Hepatocyte (in vitro differentiated cells): ENCODE results near the gene MYEOV. TPM values are rescaled to one million over a fixed set of nuclear protein-coding genes. Genes with fewer than 3 reads are reported as not detected.

Source experiments
- DNase-seq: peaks from one replicate; pipeline ENCODE4 v3.0.0-alpha.2; 2016; ENCODE audit warnings: low spot score
- H2AFZ ChIP-seq: fragments of 200-600 bp; sonication (generic); 2 replicates; pipeline ENCODE4 v1.6.0; 2016; ENCODE audit warnings: antibody characterized with exemption, mild to moderate bottlenecking
- H3K27ac ChIP-seq: fragments of 200-600 bp; sonication (generic); 2 replicates; pipeline ENCODE4 v1.5.1; 2016; ENCODE audit warnings: mild to moderate bottlenecking
- H3K27me3 ChIP-seq: fragments of 200-600 bp; sonication (generic); 2 replicates; pipeline ENCODE4 v1.6.1; 2016
- H3K36me3 ChIP-seq: fragments of 200-600 bp; sonication (generic); replicated peaks from 2 replicates; pipeline ENCODE4 v1.5.1; 2016; ENCODE audit warnings: low read depth; ENCODE audit not compliant: insufficient read depth
- H3K4me1 ChIP-seq: fragments of 200-600 bp; sonication (generic); 2 replicates; pipeline ENCODE4 v1.5.1; 2016; ENCODE audit warnings: mild to moderate bottlenecking, moderate library complexity; ENCODE audit not compliant: insufficient read depth
- H3K4me2 ChIP-seq: fragments of 200-600 bp; sonication (generic); 2 replicates; pipeline ENCODE4 v1.6.0; 2016
- H3K4me3 ChIP-seq: fragments of 200-600 bp; sonication (generic); 2 replicates; pipeline ENCODE4 v1.5.1; 2016; ENCODE audit warnings: mild to moderate bottlenecking
- H3K79me2 ChIP-seq: fragments of 200-600 bp; sonication (generic); 2 replicates; pipeline ENCODE4 v1.6.0; 2017; ENCODE audit warnings: mild to moderate bottlenecking
- H3K9me2 ChIP-seq: fragments of 200-600 bp; sonication (generic); replicated peaks from 2 replicates; pipeline ENCODE4 v1.6.0; 2017; ENCODE audit warnings: mild to moderate bottlenecking; ENCODE audit not compliant: insufficient read depth
- H3K9me3 ChIP-seq: fragments of 200-600 bp; sonication (generic); 2 replicates; pipeline ENCODE4 v1.5.1; 2016; ENCODE audit warnings: low read depth, mild to moderate bottlenecking
- H4K20me1 ChIP-seq: fragments of 200-600 bp; sonication (generic); 2 replicates; pipeline ENCODE4 v1.6.0; 2016; ENCODE audit warnings: mild to moderate bottlenecking; ENCODE audit not compliant: insufficient read depth, poor library complexity, severe bottlenecking
- CTCF ChIP-seq: fragments of 200-600 bp; sonication (generic); IDR thresholded peaks from 2 replicates; pipeline ENCODE4 v1.5.1; 2016; ENCODE audit warnings: antibody characterized with exemption, mild to moderate bottlenecking; ENCODE audit not compliant: poor library complexity
- EZH2 ChIP-seq: fragments of 200-600 bp; sonication (generic); IDR thresholded peaks from 2 replicates; pipeline ENCODE4 v1.6.1; 2016; ENCODE audit warnings: antibody characterized with exemption, mild to moderate bottlenecking, borderline replicate concordance
- EZH2phosphoT487 ChIP-seq: fragments of 200-600 bp; sonication (generic); IDR thresholded peaks from one replicate; pipeline ENCODE4 v1.6.1; 2018; ENCODE audit warnings: antibody characterized with exemption, mild to moderate bottlenecking, low read depth, moderate library complexity; ENCODE audit not compliant: unreplicated experiment, severe bottlenecking
- WGBS: methylation state at CpG from one replicate; pipeline ENCODE4 v1.1.6; 2016; ENCODE audit warnings: low lambda C conversion rate; ENCODE audit errors: missing lambda C conversion rate; 5-methylcytosine and 5-hydroxymethylcytosine counted together
- polyA plus RNA-seq: library from polyadenylated mRNA; unstranded; fragments of >200 nt; fragmentation: Nextera tagmentation; extraction: Ambion mirVana; gene quantifications from 2 replicates; pipeline ENCODE4 v1.2.1, GENCODE V29; 2016
- total RNA-seq: library from RNA; depleted of rRNA; stranded (reverse); fragments of >200 nt; gene quantifications from 2 replicates; pipeline ENCODE4 v1.2.3, GENCODE V29; 2014

MYEOV gene
- total and polyA plus RNA-seq, 2 experiments from 2014 or later: not detected

DNA sequence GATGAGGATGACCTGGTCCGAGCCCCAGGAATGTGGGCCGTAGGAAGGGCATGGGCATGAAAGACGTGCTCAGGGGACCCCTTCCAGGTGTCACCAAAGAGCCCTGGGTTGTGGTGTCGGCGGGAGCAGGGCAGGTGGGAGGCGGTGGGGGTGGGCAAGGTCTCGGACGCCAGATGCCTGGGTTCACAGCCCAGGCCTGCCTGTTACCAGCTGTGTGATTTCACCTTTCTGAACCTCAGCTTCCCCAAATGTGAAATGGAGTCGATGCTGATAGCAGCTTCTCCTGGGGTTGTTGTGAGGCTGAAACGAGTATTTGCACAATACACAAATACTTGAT lies 42.9 kb upstream of the MYEOV start:
- Histone ChIP-seq H3K9me2 (no peaks in the 10 kb centered on the region), H3K36me3 (no peaks in the 10 kb centered on the region), H4K20me1 (no peaks in the 10 kb centered on the region), H2AFZ (no peak overlapping the region), H3K4me2 (no peak overlapping the region), H3K4me3 (no peak overlapping the region), H3K9me3 (no peaks in the 10 kb centered on the region), H3K27me3 (no peaks in the 10 kb centered on the region), H3K4me1 (no peaks in the 10 kb centered on the region), H3K27ac (no peak overlapping the region), H3K79me2 (no peaks in the 10 kb centered on the region)
- TF ChIP-seq CTCF (no peak), EZH2phosphoT487 (no peak)
- DNase-seq: no peak
- WGBS: 89% methylated on average over 10 of the region's 10 CpGs

DNA sequence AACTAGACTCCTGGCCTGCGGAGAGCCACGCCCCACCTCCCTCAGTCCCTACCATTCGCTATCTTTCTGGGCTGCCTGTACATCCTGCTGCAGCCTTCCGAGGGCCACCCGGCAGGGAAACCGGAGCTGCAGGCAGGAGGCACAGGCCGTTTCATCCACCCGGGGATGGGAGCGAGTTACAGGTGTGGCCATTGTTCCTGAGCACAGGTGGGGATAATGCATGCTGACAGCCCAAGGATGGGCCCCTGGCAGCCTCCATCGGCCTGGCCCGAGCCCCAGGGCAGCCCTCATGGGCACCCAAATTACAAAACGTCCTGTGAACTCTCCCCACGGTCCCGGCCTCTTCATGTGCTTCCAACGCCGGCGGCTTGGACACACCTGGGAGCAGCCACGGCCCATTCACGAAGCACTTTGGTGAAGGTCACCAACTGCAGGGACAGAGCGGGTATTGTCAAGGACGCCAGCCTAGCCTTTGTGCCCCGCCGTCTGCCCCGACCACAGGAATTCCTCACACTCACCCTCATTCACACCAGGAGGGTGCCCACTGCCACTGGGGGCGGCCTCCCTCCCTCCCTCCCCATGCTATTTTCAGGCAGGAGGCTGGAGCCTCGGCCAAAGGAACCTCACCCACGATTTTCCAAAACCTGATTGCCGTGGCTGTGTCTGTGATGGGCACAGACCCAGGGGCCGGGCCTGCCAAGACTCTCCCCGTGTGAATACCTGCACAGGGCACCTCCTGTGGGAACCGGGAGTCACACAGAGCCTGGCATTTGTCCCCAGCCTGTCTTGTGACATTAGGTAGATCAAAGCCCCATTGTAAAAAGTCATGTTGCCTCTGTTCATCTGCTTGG lies 42.1 kb upstream of the MYEOV start:
- H4K20me1 ChIP-seq: no peaks in the 10 kb centered on the region
- H3K4me3 ChIP-seq: no peak overlapping the region
- TF ChIP-seq EZH2phosphoT487 (no peak), EZH2 (no peak), CTCF (no peak)
- H3K79me2 ChIP-seq: no peaks in the 10 kb centered on the region
- DNase-seq: no peak
- no peak overlapping the region for H3K27ac ChIP-seq
- H3K27me3 ChIP-seq: no peaks in the 10 kb centered on the region
- WGBS: 84% methylated on average over 31 of the region's 31 CpGs
- no peaks in the 10 kb centered on the region for H3K36me3 ChIP-seq
- no peaks in the 10 kb centered on the region for H3K9me2 ChIP-seq
- H2AFZ ChIP-seq: no peak overlapping the region
- H3K9me3 ChIP-seq: no peaks in the 10 kb centered on the region
- H3K4me2 ChIP-seq: no peak overlapping the region
- H3K4me1 ChIP-seq: no peaks in the 10 kb centered on the region

DNA sequence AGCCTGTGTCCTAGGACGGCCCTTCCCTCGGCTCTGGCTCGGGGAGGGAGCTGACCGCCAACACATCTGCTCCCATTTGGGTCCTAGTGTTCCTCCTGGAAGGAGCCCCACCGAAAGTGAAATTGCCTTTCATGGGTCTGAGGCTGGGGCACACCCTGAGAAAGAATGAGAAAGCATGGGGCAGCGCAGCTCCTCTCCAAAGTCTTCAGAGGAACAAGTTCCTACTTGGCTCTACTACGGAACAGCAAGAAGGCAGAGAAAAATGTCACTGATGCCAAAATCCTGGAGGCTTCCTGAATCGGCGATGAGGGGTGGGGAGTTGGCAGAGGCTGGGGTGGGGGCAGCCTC lies 41.5 kb upstream of the MYEOV start:
- Histone ChIP-seq H3K9me2 (no peaks in the 10 kb centered on the region), H3K4me1 (no peaks in the 10 kb centered on the region), H4K20me1 (no peaks in the 10 kb centered on the region), H3K27me3 (no peaks in the 10 kb centered on the region), H3K4me2 (no peak overlapping the region), H3K27ac (no peak overlapping the region), H2AFZ (no peak overlapping the region), H3K79me2 (no peaks in the 10 kb centered on the region), H3K36me3 (no peaks in the 10 kb centered on the region), H3K9me3 (no peaks in the 10 kb centered on the region), H3K4me3 (no peak overlapping the region)
- TF ChIP-seq EZH2 (no peak), CTCF (no peak), EZH2phosphoT487 (no peak)
- DNase-seq: no peak
- WGBS: 87% methylated on average over 9 of the region's 9 CpGs

GRCh38 chr11:69253028-69253427 lies 40.9 kb upstream of the MYEOV start:
- no peak for DNase-seq
- Histone ChIP-seq H2AFZ (no peak overlapping the region), H3K4me2 (no peak overlapping the region), H4K20me1 (no peaks in the 10 kb centered on the region), H3K36me3 (no peaks in the 10 kb centered on the region), H3K9me3 (no peaks in the 10 kb centered on the region), H3K27me3 (no peaks in the 10 kb centered on the region), H3K4me1 (no peaks in the 10 kb centered on the region), H3K27ac (no peak overlapping the region), H3K4me3 (no peak overlapping the region), H3K79me2 (no peaks in the 10 kb centered on the region), H3K9me2 (no peaks in the 10 kb centered on the region)
- TF ChIP-seq EZH2phosphoT487 (no peak), CTCF (no peak)
